ENCODE data around the gene STAC3. TPM values are rescaled to one million over a fixed set of nuclear protein-coding genes. Genes with fewer than 3 reads are reported as not detected.

Gene STAC3
- total RNA-seq, 2 donors from 2014 or later: 0.78 to 2.0 TPM

- intact Hi-C loops (cut with DNase I): no loop called here
- Histone ChIP-seq H3K4me3 (peak overlapping the region in 1 of 2 donors; percentile 32), H3K27me3 (no peaks in the 10 kb centered on the region), H3K27ac (peak overlapping the region in 3 of 4 donors; percentile 12 to 72 (median 66)), H3K36me3 (replicated peaks in 1 of 2; ENCODE audit: insufficient read depth in 1 of 2, low read depth in 2 of 2) (peaks cover 8 to 12% of the 10 kb centered on the region in 2 donors), H3K9me3 (no peaks in the 10 kb centered on the region), H3K4me1 (peaks cover 29% of the 10 kb centered on the region)
- TF ChIP-seq CTCF (IDR thresholded peaks at IDR 0.05) (no peak), POLR2A (IDR thresholded peaks at IDR 0.05) (no peak)
- peak in 1 of 4 donors; percentile 37 for DNase-seq
- ATAC-seq: no peak
- 30 to 35% methylated on average over 10 of the region's 10 CpGs for WGBS, 2 donors
Observed at GRCh38 chr12:57230381-57231155, 20.4 kb downstream of the STAC3 start.

- peak; percentile 91 for ATAC-seq
- no peaks in the 10 kb centered on the region for H3K9me3 ChIP-seq
- peaks cover 0 to 2% of the 10 kb centered on the region in 2 donors for H3K27me3 ChIP-seq
- TF ChIP-seq CTCF (IDR thresholded peaks at IDR 0.05) (peak in 1 of 7 experiments; percentile 41), POLR2A (IDR thresholded peaks at IDR 0.05) (peak; percentile 17 to 59 (median 47))
- peaks cover 8 to 12% of the 10 kb centered on the region in 2 donors for H3K36me3 ChIP-seq (replicated peaks in 1 of 2; ENCODE audit: insufficient read depth in 1 of 2, low read depth in 2 of 2)
- peak; percentile 95 to 99 (median 97) for DNase-seq
- H3K4me1 ChIP-seq: peaks cover 34% of the 10 kb centered on the region
- WGBS, 2 donors: 1% methylated on average over 33 to 42 of the region's 42 CpGs
- peak within 1 kb of the TSS; percentile 12 to 72 (median 60) for H3K27ac ChIP-seq
- peak within 1 kb of the TSS; percentile 18 to 32 for H3K4me3 ChIP-seq
- intact Hi-C loops (cut with DNase I): no loop called here
Observed at GRCh38 chr12:57229634-57230380, 21.2 kb downstream of the STAC3 start, which contains the start of gene SHMT2. TSS of gene SHMT2 (plus strand) at chr12:57229711. CDS start at chr12:57229779, 68 bp downstream.

GRCh38 chr12:57229046-57229633, 21.8 kb downstream of the STAC3 start:
- 9 to 11% methylated on average over 9 of the region's 9 CpGs for WGBS, 2 donors

More at GRCh38 chr12:57229046-57229633, 21.8 kb downstream of the STAC3 start:
- Histone ChIP-seq H3K27me3 (peaks cover 0 to 8% of the 10 kb centered on the region in 2 donors), H3K27ac (peak overlapping the region in 2 of 4 donors; percentile 66 to 72), H3K36me3 (replicated peaks in 1 of 2; ENCODE audit: insufficient read depth in 1 of 2, low read depth in 2 of 2) (peaks cover 8 to 12% of the 10 kb centered on the region in 2 donors), H3K4me3 (no peak overlapping the region), H3K4me1 (peaks cover 35% of the 10 kb centered on the region), H3K9me3 (no peaks in the 10 kb centered on the region)
- TF ChIP-seq CTCF (IDR thresholded peaks at IDR 0.05): peak in 2 of 7 experiments; percentile 9 to 26
- TF ChIP-seq POLR2A (IDR thresholded peaks at IDR 0.05): no peak
- intact Hi-C loops (cut with DNase I): no loop called here
- DNase-seq: no peak
- no peak for ATAC-seq

Data from body of pancreas (tissue), 4 donors.